ENCODE data around the gene ATP2C2.

ATP2C2 gene

GRCh38 chr16:84455031-84455430 is 86.7 kb downstream of the ATP2C2 start:
- DNase-seq, result no peak

GRCh38 chr16:84458606-84459532 is 90.5 kb downstream of the ATP2C2 start:
- no peak for DNase-seq

GRCh38 chr16:84459533-84459894 is 91.2 kb downstream of the ATP2C2 start:
- DNase-seq, result no peak

GRCh38 chr16:84459941-84460405 is 91.6 kb downstream of the ATP2C2 start:
- DNase-seq, result no peak

DNA sequence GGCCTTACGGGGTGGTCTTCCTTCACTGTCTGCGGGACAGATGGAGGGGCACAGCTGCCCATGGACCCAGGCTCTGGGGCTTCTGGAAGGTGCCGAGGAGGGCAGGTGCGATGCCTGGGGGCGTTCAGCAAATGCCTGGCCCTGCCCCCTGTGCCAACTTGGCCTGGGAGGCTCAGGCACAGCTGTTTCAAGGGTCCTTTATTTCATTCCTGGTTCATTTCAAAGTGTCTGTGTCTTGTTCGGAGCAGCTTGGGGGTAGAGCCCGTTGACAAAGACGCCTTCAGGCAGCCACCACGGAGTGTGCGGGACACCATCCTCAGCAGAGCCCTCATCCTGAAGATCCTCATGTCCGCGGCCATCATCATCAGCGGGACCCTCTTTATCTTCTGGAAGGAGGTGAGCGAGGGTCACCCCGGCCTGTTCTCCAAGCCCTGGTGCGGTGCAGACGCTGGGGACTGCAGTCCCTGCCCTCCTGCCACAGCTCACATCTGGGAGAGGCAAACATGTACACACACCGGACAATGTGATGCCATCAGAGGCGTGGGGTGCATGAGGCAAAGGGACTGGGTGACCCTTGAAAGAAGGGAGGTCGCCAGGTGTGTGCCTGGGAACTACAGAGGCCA is 92.2 kb downstream of the ATP2C2 start:
- no peak for DNase-seq

DNA sequence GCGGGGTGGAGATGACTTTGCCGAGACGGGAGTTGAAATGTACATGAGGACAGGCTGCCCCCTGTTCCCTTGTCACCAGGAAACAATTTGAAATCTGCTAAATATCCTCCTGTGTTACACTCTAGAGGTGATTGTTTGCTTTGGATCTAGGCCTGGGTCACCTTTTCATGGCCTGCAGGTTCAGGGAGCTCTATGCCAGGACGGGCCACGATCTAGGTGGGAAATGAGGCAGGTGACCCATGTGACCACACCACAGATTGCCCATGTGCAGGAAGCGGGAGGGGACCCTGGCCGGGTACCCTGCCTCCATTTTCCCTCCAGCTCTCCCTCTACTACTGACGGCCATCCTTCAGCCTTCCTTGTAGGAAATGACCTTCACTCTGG is 92.7 kb downstream of the ATP2C2 start:
- DNase-seq, result no peak

GRCh38 chr16:84461413-84462295 is 93.3 kb downstream of the ATP2C2 start:
- no peak for DNase-seq

GRCh38 chr16:84462296-84463210 is 94.2 kb downstream of the ATP2C2 start:
- DNase-seq, result no peak

DNA sequence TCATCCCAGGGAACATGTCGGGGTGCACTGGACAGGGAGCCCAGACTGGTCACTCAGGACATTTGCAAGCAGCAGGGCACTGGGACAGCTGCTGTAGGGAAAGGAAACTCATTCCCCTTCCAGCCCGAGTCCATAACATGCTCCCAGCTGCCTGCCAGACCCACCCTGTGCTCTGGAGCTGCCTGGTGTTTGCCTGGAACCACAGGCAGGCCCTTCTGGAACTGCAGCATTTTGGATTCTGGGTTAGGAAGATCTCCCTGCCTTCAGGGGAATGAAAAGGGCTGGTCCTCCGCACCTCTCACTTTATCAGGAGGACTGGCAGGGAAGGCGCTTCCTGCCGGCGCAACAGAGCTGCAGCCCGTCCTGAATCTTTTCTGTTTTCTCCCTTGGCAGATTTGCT is 94.9 kb downstream of the ATP2C2 start:
- DNase-seq, result no peak

DNA sequence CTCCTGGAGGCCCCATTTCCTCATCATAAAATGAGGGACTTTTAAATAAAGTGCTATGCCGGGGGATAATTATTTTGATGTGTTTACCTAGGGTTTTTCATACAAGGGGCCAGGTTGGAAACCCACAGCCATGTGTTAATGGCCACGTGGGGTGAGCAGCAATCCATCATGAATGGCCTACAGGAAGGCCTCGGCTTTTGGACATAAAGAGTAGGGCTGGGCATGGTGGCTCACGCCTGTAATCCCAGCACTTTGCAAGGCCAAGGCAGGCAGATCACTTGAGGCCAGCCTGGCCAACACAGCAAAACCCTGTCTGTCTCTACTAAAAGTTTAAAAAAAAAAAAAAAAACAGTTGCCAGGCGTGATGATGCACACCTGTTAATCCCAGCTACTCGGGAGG is 95.8 kb downstream of the ATP2C2 start:
- DNase-seq, result no peak

DNA sequence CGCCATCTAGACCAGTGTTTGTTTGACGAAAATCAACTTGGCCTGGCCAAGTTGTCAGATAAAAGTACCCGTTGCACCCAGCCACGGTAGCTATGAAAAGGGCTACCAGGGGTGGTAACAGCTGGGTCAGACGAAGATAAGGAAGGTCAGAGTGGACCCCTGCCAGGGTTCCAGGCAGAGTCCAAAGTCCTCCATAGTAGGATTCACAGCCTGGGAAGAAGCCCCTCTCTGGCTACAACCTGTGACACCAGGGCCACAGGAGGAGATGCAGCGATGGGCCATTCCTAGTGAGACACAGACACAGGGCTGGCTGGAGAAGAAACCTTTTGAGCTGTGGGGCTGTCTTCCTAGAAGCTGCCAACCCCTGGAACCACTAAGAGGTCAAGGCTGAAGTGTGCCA is 96.8 kb downstream of the ATP2C2 start:
- no peak for DNase-seq

DNA sequence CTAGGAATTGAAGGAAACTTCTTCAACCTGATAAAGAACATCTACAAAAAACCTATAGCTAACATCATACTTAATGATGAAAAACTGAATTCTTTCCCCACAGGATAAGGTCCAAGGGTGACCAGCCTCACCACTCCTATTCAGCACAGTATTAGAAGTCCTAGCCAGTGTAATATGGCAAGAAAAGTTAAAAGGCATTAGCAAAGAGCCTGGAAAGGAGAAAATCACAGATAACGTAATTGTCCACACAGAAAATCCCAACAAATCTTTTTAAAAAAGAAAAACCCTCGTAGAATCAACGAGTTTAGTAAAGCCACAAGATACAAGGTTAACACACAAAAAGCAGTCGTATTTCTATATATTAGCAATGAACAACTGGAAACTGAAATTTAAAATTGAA is 98.4 kb downstream of the ATP2C2 start:
- DNase-seq, result no peak

DNA sequence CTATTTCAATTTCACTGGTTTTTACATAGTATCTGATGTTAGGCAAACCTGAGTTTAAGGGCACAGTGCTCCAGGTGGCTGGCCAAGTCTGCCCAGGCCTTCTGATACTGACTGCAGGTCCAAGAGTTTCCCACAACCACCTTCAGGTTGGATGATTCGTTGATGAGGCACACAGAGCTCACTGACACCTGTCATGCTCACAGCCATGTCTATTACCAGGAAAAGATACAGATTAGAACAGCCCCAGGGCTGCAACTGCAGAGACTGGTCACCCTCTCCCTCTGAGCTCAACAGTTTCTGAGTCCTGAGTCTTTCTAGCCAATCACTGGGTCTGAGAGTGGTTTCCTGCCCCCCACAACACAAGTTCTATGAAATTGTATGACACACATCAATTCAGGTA is 98.9 kb downstream of the ATP2C2 start:
- no peak for DNase-seq

GRCh38 chr16:84467709-84468108 is 99.4 kb downstream of the ATP2C2 start:
- DNase-seq, result no peak

GRCh38 chr16:84471316-84471715 is 103.0 kb downstream of the ATP2C2 start:
- DNase-seq, result no peak

DNA sequence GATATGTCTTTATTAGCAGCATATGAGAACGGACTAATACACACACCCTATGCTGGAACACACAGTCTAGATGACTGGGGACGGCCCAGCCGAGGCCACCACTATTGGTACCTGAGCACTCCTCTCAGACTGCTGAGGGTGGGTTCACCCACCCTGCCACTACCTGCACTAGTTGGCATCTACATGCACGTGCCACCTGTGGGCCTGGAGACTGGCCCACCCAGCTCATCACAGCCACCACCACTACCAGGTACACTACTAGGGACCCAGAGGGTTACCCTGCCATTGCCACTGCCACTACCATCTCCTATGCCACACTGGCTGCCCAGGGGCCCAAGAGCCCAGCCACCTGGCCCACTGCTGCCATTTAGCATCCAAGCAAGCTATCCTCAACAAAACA is 103.6 kb downstream of the ATP2C2 start:
- DNase-seq, result no peak

GRCh38 chr16:84475643-84476240 is 107.4 kb downstream of the ATP2C2 start:
- DNase-seq, result no peak

DNA sequence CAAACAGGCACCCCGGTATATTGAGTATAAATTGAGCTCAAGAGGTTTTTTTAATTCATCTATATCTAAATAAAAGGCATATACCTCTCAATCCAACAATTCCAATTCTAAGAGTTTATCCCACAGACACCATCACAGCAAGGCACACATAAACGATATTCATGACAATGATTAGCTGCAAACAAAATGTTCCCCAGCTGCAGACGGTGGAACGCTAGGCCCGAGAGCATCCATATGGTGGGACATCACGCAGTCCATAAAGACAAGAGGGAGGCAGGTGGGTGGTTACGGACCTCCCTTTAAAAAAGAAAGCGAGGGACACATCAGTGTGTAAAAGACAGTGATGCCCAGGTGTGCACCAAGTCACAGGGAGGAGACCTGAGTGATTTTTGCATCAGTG is 108.1 kb downstream of the ATP2C2 start:
- no peak for DNase-seq

DNA sequence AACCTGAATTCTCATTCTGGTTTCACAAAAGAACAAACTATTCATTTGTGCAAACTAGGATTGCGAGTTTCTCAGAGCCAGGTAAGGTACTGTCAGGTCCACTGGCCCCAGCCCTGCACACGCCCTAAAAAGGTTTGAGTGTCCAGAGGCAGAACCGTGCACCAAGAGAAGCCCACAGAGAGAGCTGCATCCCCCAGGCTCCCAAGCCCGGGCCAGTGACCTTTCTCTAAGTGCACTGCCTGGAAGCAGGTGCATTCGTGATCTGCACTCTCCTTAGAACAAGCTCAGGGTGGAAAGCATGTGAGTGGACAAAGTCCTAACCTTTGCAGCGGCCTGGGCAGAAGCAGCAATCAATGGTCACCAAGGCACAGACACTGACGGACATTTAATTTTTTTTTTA is 109.3 kb downstream of the ATP2C2 start:
- DNase-seq, result no peak

GRCh38 chr16:84478172-84478947 is 110.0 kb downstream of the ATP2C2 start:
- no peak for DNase-seq

All from CD4-positive, alpha-beta T cell treated with Interleukin-21 for 1 hour (primary cell).